Stimulated activated CD4-positive, alpha-beta T cell treated with anti-CD3 and anti-CD28 coated beads, Interleukin-4, amount 100 ng/mL, for 1 hour (primary cell): ENCODE results near the gene INIP.

Experiments used
- DNase-seq: peaks from one replicate; pipeline ENCODE4 v3.0.0-alpha.2; 2020

INIP gene

DNA sequence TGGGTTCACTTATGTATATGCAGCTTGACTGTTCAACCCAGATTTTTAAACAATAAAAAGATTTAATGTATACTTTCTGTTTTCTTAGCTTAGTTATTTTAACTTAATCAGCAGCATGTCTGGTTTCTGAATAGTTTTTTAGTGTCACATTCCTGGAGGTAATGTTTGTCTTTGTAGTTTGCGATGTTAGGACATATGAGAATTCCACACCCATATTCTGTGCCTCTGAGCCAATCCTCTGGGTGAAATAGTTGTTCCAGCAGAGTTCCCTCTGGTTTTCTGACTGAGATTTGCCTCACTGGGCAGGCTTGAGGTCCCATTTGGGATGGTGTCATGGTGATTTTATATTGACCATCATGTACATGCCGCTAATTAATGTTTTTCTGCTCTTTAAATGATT, 48.6 kb downstream of the INIP start:
- no peak for DNase-seq

DNA sequence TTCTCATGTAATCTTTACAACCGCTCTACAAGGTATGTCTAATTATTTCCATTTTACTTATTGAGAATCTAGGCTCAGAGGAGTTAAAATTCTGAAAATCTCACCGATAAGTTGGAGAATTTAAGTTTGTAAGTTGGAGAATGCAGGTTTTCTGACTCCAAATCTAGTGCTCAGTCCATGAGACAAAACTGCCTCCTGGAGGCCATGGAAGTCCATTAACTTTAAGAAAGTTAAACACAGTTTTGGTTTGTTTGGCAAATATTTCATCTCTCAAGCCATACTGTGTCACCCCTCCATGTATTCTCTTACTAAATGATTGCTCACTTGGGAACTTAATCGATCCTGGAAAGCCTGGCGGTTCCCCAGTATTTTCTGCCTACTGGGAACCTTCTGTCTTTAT, 52.6 kb downstream of the INIP start:
- no peak for DNase-seq

- DNase-seq: no peak
Observed at GRCh38 chr9:112664531-112664930, 53.4 kb downstream of the INIP start.

DNA sequence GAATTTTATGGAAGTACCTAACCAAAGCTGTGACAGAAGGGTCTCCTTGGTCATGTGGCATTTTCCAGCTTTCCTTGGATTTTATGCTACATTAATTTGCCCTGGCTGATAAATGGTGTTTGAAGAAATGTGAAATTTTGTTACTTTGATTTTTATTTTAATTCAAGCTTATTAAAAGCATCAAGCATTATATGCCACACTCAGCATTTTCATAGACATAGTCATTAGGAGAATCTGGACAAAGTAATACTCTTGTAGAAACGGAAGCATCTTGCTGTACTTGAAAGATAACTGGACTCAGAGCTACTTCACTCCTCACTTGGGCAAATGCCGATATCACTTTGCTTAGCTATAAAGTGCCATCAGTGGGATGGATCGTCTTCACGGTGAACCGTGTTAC, 54.2 kb downstream of the INIP start:
- no peak for DNase-seq

GRCh38 chr9:112659906-112660305, 58.0 kb downstream of the INIP start:
- no peak for DNase-seq

DNA sequence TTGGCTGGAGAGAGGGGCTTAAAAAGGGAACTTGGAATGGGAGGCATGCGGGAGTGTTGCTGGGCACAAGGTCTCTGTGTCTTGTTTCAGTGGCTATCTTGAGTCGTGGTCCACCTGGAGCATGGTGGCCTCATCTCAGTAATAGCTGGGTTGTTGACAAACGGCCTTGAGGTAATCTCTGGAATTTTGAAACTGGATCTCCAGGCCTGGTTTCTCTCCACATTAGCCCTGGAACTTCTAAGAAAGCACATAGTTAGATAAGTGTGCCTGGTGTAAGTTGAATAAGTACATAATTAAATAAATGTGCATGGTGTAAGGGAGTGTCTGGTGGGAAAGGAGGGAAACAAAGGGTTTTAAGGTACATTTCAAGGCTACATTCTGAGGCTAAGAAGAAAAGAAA, 62.2 kb downstream of the INIP start:
- DNase-seq: no peak

DNA sequence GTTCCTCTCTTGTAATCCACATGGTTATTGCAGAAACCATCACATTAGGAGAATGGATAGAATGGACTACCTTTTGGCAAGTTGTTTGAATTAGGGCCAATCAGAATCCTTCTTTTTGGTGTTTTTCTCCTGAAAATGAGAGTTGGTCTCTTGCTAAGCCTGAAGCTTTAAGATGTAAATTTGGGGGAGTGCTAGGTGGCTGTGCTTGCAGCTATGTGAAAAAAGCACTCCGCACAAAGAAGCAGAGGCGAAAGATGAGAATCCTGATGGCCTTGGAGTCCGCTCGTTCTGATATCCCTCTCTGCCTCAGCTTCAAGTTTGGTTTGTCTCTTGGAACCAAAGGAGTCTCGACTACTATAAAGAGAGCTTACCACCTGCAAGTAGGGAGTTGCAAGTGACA, 63.6 kb downstream of the INIP start:
- no peak for DNase-seq

- no peak for DNase-seq
Observed at GRCh38 chr9:112648624-112649023, 69.3 kb downstream of the INIP start.

GRCh38 chr9:112647596-112647995, 70.3 kb downstream of the INIP start:
- no peak for DNase-seq

- no peak for DNase-seq
Observed at GRCh38 chr9:112642126-112642525, 75.8 kb downstream of the INIP start.

DNA sequence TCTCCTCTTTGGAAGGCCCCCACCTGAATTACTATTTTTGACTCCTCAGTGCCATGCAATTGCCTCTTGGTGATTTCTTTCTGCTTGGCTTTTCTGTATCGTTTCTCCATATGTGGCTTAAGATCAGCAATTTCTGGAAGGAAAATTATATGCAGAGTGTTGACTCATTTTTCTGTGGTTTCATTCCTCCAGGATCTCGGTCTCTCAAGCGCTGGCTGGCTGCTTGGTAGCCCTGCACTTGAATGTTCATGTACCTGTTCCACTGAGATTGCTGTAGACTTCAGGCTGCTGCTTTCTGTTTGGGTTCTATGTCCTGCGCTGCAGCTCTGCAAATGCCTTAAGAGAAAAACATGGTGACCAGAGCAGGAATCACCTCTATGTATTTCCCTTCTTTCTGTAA, 77.6 kb downstream of the INIP start:
- no peak for DNase-seq
